ENCODE results near the gene ELOF1. TPM values are rescaled to one million over a fixed set of nuclear protein-coding genes. Genes with fewer than 3 reads are reported as not detected.

Gene ELOF1
- total and polyA plus RNA-seq, 2 donors (not counting 3 experiments of a cell fraction or from before 2014, with no cell fraction given) = 49.9 to 80.2 TPM

DNA sequence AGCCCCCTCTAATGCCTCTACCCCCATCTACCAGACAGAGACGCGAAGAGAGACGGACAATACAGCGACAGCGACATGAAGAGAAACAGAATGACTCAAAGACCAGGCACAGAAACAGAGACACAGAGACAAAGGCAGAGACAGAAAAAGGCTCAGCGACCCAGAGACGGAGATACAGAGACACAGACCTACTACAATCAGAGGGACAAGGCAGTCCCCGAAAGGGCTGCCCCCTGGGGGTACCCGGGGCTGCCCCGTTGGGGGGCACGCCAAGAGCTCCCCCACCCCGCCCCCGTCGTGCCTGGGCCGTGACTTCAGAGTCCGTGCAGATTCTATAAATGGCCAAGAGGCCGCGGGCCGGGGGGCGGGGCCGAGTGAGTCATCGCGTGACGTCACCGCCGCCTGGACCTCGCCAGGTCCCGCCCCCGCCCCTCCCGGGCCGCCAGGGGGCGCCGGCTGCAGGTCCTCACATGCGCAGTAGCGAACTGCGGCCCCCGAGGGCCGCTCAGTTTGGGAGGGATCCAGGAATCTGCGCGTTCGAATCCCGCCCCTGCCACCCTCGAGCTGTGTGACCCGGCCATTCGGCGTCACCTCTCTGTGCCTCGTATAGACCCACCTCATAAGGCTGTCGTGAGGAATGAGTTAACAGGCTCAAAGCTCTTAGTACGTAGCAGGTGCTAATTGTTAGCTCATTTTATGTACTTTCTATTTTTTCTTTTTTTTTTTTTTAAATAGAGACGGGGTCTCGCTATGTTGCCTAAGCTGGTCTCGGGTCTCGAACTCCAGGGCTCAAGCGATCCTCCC lies 23.0 kb downstream of the ELOF1 start:
- H3K79me2 ChIP-seq (ENCODE audit: control insufficient read depth, insufficient read depth, low read length) = no peaks in the 10 kb centered on the region
- peak overlapping the region; percentile 74 for H3K9ac ChIP-seq (replicated peaks; ENCODE audit: extremely low read depth, insufficient read depth, low read length)
- no TSS peak for BruUV-seq (replicated peaks)
- peak overlapping the region; percentile 77 for H3K4me2 ChIP-seq (ENCODE audit: insufficient read depth, low read length)
- H4K20me1 ChIP-seq (replicated peaks; ENCODE audit: control insufficient read depth, extremely low read depth, insufficient read depth, low read length) = no peaks in the 10 kb centered on the region
- peak; percentile 81 for DNase-seq (ENCODE audit: low read depth, low spot score)
- ChIA-PET CTCF (interaction anchor here (0.6 to 1.9 kb wide), 7 partner anchors 10 to 54 kb away, joined by 3 to 11 read pairs (median 4); partner anchors contain the start of gene ELOF1), POLR2A (no interaction called here)
- dilution Hi-C loops (cut with MboI; ENCODE audit: extremely low pct_ligation_motif_present, low sequenced_read_pairs) (no loop called here), intact Hi-C loops (cut with micrococcal nuclease) (loop anchor here (1.0 to 5.0 kb wide), 2 partner anchors 39 to 51 kb away; no protein-coding TSS in a partner anchor)
- peak overlapping the region; percentile 96 for H2AFZ ChIP-seq (ENCODE audit: low read depth, low read length)
- peak overlapping the region; percentile 76 for H3K27ac ChIP-seq (ENCODE audit: insufficient read depth, low read depth, low read length)
- H3K9me1 ChIP-seq (replicated peaks; ENCODE audit: control insufficient read depth, extremely low read depth, insufficient read depth, low read length) = no peaks in the 10 kb centered on the region
- peak overlapping the region; percentile 26 to 54 (median 33) for H3K4me3 ChIP-seq (replicated peaks in 1 of 3; ENCODE audit: insufficient read depth in 1 of 3, low read depth in 1 of 3, low read length in 3 of 3)
- H3K36me3 ChIP-seq (ENCODE audit: control insufficient read depth in 2 of 2, extremely low read depth in 1 of 2, insufficient read depth in 2 of 2, low read length in 2 of 2) = no peaks in the 10 kb centered on the region
- H3K27me3 ChIP-seq (ENCODE audit: control insufficient read depth in 2 of 2, insufficient read depth in 2 of 2, low read length in 2 of 2) = peaks cover 5 to 9% of the 10 kb centered on the region in 2 experiments
- TF ChIP-seq JUN (IDR thresholded peaks at IDR 0.05; ENCODE audit: borderline replicate concordance, insufficient read depth, insufficient read length, low read depth) = peak; percentile 72
- TF ChIP-seq GATA2 (IDR thresholded peaks at IDR 0.05; ENCODE audit: insufficient read depth, insufficient read length, low read depth, low read length) = no peak
- TF ChIP-seq POLR2A (IDR thresholded peaks at IDR 0.05; ENCODE audit: low read depth, low read length) = peak; percentile 40
- peak; percentile 84 for TF ChIP-seq POLR2AphosphoS5 (IDR thresholded peaks at IDR 0.05; ENCODE audit: insufficient read depth, low read depth, low read length)
- TF ChIP-seq, protein P1, sequence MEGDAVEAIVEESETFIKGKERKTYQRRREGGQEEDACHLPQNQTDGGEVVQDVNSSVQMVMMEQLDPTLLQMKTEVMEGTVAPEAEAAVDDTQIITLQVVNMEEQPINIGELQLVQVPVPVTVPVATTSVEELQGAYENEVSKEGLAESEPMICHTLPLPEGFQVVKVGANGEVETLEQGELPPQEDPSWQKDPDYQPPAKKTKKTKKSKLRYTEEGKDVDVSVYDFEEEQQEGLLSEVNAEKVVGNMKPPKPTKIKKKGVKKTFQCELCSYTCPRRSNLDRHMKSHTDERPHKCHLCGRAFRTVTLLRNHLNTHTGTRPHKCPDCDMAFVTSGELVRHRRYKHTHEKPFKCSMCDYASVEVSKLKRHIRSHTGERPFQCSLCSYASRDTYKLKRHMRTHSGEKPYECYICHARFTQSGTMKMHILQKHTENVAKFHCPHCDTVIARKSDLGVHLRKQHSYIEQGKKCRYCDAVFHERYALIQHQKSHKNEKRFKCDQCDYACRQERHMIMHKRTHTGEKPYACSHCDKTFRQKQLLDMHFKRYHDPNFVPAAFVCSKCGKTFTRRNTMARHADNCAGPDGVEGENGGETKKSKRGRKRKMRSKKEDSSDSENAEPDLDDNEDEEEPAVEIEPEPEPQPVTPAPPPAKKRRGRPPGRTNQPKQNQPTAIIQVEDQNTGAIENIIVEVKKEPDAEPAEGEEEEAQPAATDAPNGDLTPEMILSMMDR (IDR thresholded peaks at IDR 0.05; ENCODE audit: extremely low read depth in 1 of 2, insufficient read depth in 1 of 2, low read depth in 1 of 2, low read length in 2 of 2) = peak; percentile 94 to 98
- peak; percentile 96 for TF ChIP-seq FOS (IDR thresholded peaks at IDR 0.05; ENCODE audit: borderline replicate concordance, insufficient read depth, low read length)
- no peak for TF ChIP-seq MYC (IDR thresholded peaks at IDR 0.05; ENCODE audit: low read depth, low read length)
- H3K9me3 ChIP-seq (replicated peaks; ENCODE audit: control insufficient read depth, insufficient read depth, low read length) = no peaks in the 10 kb centered on the region
- peak; percentile 89 for FAIRE-seq
- H3K4me1 ChIP-seq (ENCODE audit: control insufficient read depth, extremely low read depth, insufficient read depth, low read length) = peaks cover 9% of the 10 kb centered on the region
